Activated T-cell treated with anti-CD3 and anti-CD28 coated beads, Interleukin-2, amount 50 U/mL, for 72 hours (primary cell): ENCODE results near the gene RABL2A. TPM values are rescaled to one million over a fixed set of nuclear protein-coding genes. Genes with fewer than 3 reads are reported as not detected.
"Not testable (repeated sequence)": the region's sequence is repeated elsewhere in the genome, so short reads cannot be mapped to it uniquely, and the experiment has no call there.

Source experiments
- ATAC-seq, 2 donors: fragments of 150-1000 bp; cut with Tn5 transposase; replicated peaks in 1 of 2; 2 replicates each; pipeline ENCODE4 v1.10.0; 2021; ENCODE audit warnings: moderate library complexity in 2 of 2, mild to moderate bottlenecking in 1 of 2
- DNase-seq, 2 donors: peaks; one replicate each; pipeline ENCODE4 v3.0.0; 2021 to 2022; ENCODE audit warnings: mixed read lengths in 1 of 2
- H3K27ac Mint-ChIP-seq: one replicate; pipeline ENCODE4 v1.8.0; 2022; ENCODE audit warnings: mild to moderate bottlenecking, moderate library complexity, mixed read lengths
- H3K27me3 Mint-ChIP-seq: one replicate; pipeline ENCODE4 v1.8.0; 2022; ENCODE audit warnings: low read depth, mixed read lengths
- H3K36me3 Mint-ChIP-seq, 2 donors: one replicate each; pipeline ENCODE4 v1.8.0; 2022; ENCODE audit warnings: mixed read lengths in 2 of 2, mild to moderate bottlenecking in 1 of 2; ENCODE audit not compliant: insufficient read depth in 2 of 2
- H3K4me1 Mint-ChIP-seq: one replicate; pipeline ENCODE4 v1.8.0; 2022; ENCODE audit warnings: low read depth, mixed read lengths
- H3K4me3 Mint-ChIP-seq, 2 donors: one replicate each; pipeline ENCODE4 v1.8.0; 2022; ENCODE audit warnings: mild to moderate bottlenecking in 2 of 2, mixed read lengths in 2 of 2, moderate library complexity in 2 of 2
- H3K9me3 Mint-ChIP-seq, 2 donors: one replicate each; pipeline ENCODE4 v1.8.0; 2022; ENCODE audit warnings: mixed read lengths in 2 of 2
- total RNA-seq, 2 donors: library from RNA; stranded (reverse); gene quantifications; one replicate each; pipeline ENCODE4 v1.2.3, GENCODE V29; 2022

Gene RABL2A
- total RNA-seq, result 10 to 100 TPM; 11.4 to 12.2 TPM

GRCh38 chr2:113626616-113627330 lies at the start of gene RABL2A:
TSS of gene RABL2A (plus strand) at chr2:113627266. CDS start at chr2:113628607, 1,341 bp downstream.
- ATAC-seq (peak; percentile 94 to 96), DNase-seq (peak; percentile 90 to 93)
- H3K9me3 Mint-ChIP-seq, H3K27me3 Mint-ChIP-seq, H3K36me3 Mint-ChIP-seq: not testable (repeated sequence)
- H3K27ac Mint-ChIP-seq, result peak within 1 kb of the TSS; percentile 45
- H3K4me1 Mint-ChIP-seq, result peaks cover 28% of the 10 kb centered on the region
- peak within 1 kb of the TSS; percentile 87 to 98 for H3K4me3 Mint-ChIP-seq

DNA sequence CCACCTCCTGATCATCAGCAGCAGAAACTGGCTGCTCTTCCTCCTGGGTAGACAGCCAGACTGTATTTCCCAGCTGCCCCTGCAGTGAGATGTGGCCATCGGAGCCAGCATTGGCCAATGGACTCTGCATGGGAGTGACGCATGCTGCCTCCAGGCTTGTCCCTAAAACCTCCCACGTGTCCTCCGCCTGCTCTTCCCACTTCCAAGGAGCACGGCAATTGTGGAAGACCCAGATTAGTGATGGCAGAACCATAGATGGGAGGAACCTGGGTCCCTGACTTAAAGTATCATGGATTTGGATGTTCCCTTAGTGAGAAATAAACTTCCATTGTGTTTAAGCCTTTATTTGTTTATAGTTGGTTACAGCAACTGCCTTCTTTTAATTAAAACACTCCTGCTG lies 48.6 kb upstream of the RABL2A start:
- not testable (repeated sequence) for H3K4me3 Mint-ChIP-seq, H3K36me3 Mint-ChIP-seq, H3K9me3 Mint-ChIP-seq, DNase-seq, H3K27ac Mint-ChIP-seq, ATAC-seq
- H3K4me1 Mint-ChIP-seq, result peaks cover 13% of the 10 kb centered on the region
- peaks cover 11% of the 10 kb centered on the region for H3K27me3 Mint-ChIP-seq

- Mint-ChIP-seq H3K27ac (peak overlapping the region; percentile 52), H3K4me1 (peaks cover 25% of the 10 kb centered on the region), H3K4me3 (peak overlapping the region; percentile 59 to 63)
- DNase-seq, ATAC-seq, H3K36me3 Mint-ChIP-seq, H3K9me3 Mint-ChIP-seq, H3K27me3 Mint-ChIP-seq: not testable (repeated sequence)
Measured at GRCh38 chr2:113582473-113582872, 44.6 kb upstream of the RABL2A start.

GRCh38 chr2:113583521-113584225 lies 43.4 kb upstream of the RABL2A start:
- not testable (repeated sequence) for H3K27me3 Mint-ChIP-seq, H3K36me3 Mint-ChIP-seq, H3K9me3 Mint-ChIP-seq
- Mint-ChIP-seq H3K27ac (peak overlapping the region; percentile 77), H3K4me3 (peak overlapping the region; percentile 91), H3K4me1 (peaks cover 25% of the 10 kb centered on the region)
- DNase-seq (peak; percentile 87 to 89), ATAC-seq (peak; percentile 40 to 52)

GRCh38 chr2:113584311-113585092 lies 42.6 kb upstream of the RABL2A start:
- H3K4me3 Mint-ChIP-seq, result peak overlapping the region; percentile 71 to 89
- H3K4me1 Mint-ChIP-seq, result peaks cover 25% of the 10 kb centered on the region
- DNase-seq, result peak; percentile 26 to 41
- H3K9me3 Mint-ChIP-seq, ATAC-seq, H3K36me3 Mint-ChIP-seq, H3K27me3 Mint-ChIP-seq: not testable (repeated sequence)
- peak overlapping the region; percentile 87 for H3K27ac Mint-ChIP-seq

GRCh38 chr2:113587201-113587600 lies 39.9 kb upstream of the RABL2A start:
- H3K4me3 Mint-ChIP-seq, ATAC-seq, H3K9me3 Mint-ChIP-seq, H3K36me3 Mint-ChIP-seq, H3K27me3 Mint-ChIP-seq: not testable (repeated sequence)
- DNase-seq, result peak; percentile 54 to 64
- peaks cover 24% of the 10 kb centered on the region for H3K4me1 Mint-ChIP-seq
- peak overlapping the region; percentile 31 for H3K27ac Mint-ChIP-seq

DNA sequence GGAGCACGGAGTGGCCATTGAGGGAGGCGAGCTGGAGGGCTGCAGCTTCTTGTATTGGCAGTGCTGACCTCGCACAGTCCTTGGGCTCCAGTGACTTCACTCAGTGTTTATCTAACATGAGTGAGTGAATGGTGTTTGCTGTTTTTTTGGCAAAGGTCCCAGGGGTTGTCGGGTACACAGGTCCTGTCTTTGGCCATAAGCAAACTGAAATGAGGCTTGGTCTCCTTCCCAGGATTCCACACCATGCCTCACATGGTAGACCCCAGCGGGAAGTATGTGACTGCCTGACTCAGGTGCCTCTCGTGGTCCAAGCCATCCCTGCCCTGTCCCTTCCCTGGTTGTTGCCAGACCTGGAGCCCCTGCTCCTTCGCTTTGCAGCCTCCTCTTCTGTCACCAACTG lies 37.5 kb upstream of the RABL2A start:
- H3K27ac Mint-ChIP-seq, H3K36me3 Mint-ChIP-seq, ATAC-seq, H3K27me3 Mint-ChIP-seq, H3K9me3 Mint-ChIP-seq, DNase-seq, H3K4me3 Mint-ChIP-seq: not testable (repeated sequence)
- peaks cover 11% of the 10 kb centered on the region for H3K4me1 Mint-ChIP-seq

GRCh38 chr2:113591926-113592325 lies 35.1 kb upstream of the RABL2A start:
- not testable (repeated sequence) for H3K27me3 Mint-ChIP-seq, DNase-seq, H3K9me3 Mint-ChIP-seq, ATAC-seq, H3K27ac Mint-ChIP-seq, H3K4me3 Mint-ChIP-seq, H3K4me1 Mint-ChIP-seq, H3K36me3 Mint-ChIP-seq

GRCh38 chr2:113593280-113593679 lies 33.8 kb upstream of the RABL2A start:
- ATAC-seq, H3K27me3 Mint-ChIP-seq, H3K9me3 Mint-ChIP-seq, H3K4me3 Mint-ChIP-seq, H3K4me1 Mint-ChIP-seq, H3K27ac Mint-ChIP-seq, H3K36me3 Mint-ChIP-seq, DNase-seq: not testable (repeated sequence)

DNA sequence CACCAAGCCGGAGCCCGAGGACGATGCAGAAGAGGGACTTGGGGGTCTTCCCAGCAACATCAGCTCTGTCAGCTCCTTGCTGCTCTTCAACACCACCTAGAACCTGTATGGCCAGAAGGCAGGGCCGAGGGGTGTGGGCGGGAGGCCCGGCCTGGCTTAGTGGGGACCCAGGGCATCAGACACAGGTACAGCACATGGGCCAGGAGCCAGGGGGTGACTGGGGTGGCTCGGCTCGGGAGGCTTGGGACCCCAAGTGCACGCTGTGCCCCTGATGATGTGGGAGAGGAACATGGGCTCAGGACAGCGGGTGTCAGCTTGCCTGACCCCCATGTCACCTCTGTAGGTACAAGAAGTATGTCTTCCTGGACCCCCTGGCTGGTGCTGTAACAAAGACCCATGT lies 31.3 kb upstream of the RABL2A start:
- not testable (repeated sequence) for ATAC-seq, H3K4me1 Mint-ChIP-seq

DNA sequence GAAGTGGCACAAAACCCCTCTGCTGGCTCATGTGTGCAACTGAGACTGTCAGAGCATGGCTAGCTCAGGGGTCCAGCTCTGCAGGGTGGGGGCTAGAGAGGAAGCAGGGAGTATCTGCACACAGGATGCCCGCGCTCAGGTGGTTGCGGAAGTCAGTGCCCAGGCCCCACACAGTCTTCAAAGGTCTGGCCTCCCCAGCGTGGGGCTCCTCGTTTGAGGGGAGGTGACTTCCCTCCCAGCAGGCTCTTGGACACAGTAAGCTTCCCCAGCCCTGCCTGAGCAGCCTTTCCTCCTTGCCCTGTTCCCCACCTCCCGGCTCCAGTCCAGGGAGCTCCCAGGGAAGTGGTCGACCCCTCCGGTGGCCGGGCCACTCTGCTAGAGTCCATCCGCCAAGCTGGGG lies 29.9 kb upstream of the RABL2A start:
- ATAC-seq, H3K4me1 Mint-ChIP-seq, H3K27me3 Mint-ChIP-seq, H3K4me3 Mint-ChIP-seq, DNase-seq, H3K9me3 Mint-ChIP-seq, H3K36me3 Mint-ChIP-seq, H3K27ac Mint-ChIP-seq: not testable (repeated sequence)

More for the DNA sequence above, 31.3 kb upstream of the RABL2A start:
- not testable (repeated sequence) for H3K27me3 Mint-ChIP-seq, DNase-seq, H3K27ac Mint-ChIP-seq, H3K4me3 Mint-ChIP-seq, H3K9me3 Mint-ChIP-seq, H3K36me3 Mint-ChIP-seq

DNA sequence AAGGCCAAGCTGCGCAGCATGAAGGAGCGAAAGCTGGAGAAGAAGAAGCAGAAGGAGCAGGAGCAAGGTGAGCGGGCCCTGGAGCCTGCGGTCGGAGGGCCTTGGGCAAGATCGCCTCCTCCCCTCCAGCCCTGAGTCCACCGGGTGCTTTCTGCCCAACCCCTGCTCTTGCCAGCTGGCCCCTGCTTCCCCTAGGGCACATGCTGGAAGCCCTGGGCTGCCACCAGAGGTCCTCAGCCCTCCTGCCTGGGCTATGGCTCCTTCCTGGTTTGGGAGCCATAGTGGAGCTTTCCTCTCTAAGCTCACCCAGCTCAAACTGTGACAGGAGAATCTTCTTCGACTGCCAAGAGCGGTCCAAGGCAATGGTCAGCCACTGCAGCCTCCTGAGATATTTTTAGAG lies 29.5 kb upstream of the RABL2A start:
- ATAC-seq, H3K4me1 Mint-ChIP-seq, DNase-seq, H3K9me3 Mint-ChIP-seq, H3K27ac Mint-ChIP-seq, H3K36me3 Mint-ChIP-seq, H3K4me3 Mint-ChIP-seq, H3K27me3 Mint-ChIP-seq: not testable (repeated sequence)

DNA sequence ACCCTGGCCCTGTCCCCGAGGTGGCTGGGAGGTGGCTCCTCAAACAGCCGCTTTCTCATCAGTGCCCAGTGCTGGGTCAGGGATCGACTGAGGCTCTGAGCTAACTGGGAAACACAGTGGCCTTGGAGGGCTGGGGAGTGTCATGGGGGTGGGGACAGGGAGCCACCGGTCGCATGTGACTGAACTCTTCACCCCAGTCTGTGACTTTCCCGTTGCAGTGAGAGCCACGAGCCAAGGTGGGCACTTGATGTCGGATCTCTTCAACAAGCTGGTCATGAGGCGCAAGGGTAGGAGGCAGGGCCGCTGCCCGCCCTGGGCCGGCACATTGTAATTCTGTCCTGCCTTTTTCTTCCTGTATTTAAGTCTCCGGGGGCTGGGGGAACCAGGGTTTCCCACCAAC lies 28.9 kb upstream of the RABL2A start:
- H3K36me3 Mint-ChIP-seq, DNase-seq, ATAC-seq, H3K27ac Mint-ChIP-seq, H3K9me3 Mint-ChIP-seq, H3K27me3 Mint-ChIP-seq, H3K4me3 Mint-ChIP-seq, H3K4me1 Mint-ChIP-seq: not testable (repeated sequence)
